OCI-LY7 (cell line): ENCODE measurements around the gene IFNK.

ENCODE experiments used
- CTCF ChIP-seq: fragments of 200-600 bp; sonication (generic); conservative IDR thresholded peaks from 2 replicates; pipeline ENCODE4 v1.5.1; 2014; ENCODE audit warnings: mild to moderate bottlenecking, antibody characterized with exemption, low read length, moderate library complexity, mixed read lengths
- EZH2phosphoT487 ChIP-seq: fragments of 200-600 bp; sonication (generic); IDR thresholded peaks from 2 replicates; pipeline ENCODE4 v1.6.1; 2018; ENCODE audit warnings: low read depth, borderline replicate concordance, mild to moderate bottlenecking, mixed run types, antibody characterized with exemption, low read length, moderate library complexity, mixed read lengths

GRCh38 chr9:27487128-27487640 is 36.9 kb upstream of the IFNK start:
- TF ChIP-seq CTCF (no peak), EZH2phosphoT487 (no peak)
